Common myeloid progenitor, CD34-positive (primary cell): Measurements from ENCODE around the gene NEUROD2.

Source experiments
- CTCF ChIA-PET: fragments of 350-600 bp; sonication (Branson Sonifier 250); formaldehyde crosslinking; loops from one replicate; lab custom pipeline; 2021; ENCODE audit warnings: antibody characterized with exemption; lab: Charles Lee
- POLR2A ChIA-PET: fragments of 350-600 bp; sonication (Branson Sonifier 250); formaldehyde crosslinking; loops from one replicate; lab custom pipeline; 2021; ENCODE audit warnings: antibody characterized with exemption; lab: Charles Lee
- DNase-seq, 3 donors: peaks; one replicate each; pipeline versions ENCODE4 v3.0.0 to v3.0.0-alpha.2; 2013
- H3K27ac ChIP-seq, 2 experiments: 1 replicate in 1 of 2; 2 replicates in 1 of 2; pipeline ENCODE4 v1.7.0; 2013; ENCODE audit warnings: inconsistent platforms in 2 of 2, low read length in 2 of 2, mild to moderate bottlenecking in 2 of 2, low read depth in 1 of 2, moderate library complexity in 1 of 2; ENCODE audit not compliant: severe bottlenecking in 2 of 2, insufficient read depth in 1 of 2, poor library complexity in 1 of 2
- H3K27me3 ChIP-seq, 5 experiments: replicated peaks in 2 of 5; 1 replicate in 3 of 5; 2 replicates in 2 of 5; pipeline versions ENCODE4 v1.6.1 to v1.7.0; 2013; ENCODE audit warnings: low read length in 4 of 5, mild to moderate bottlenecking in 2 of 5, moderate library complexity in 2 of 5, inconsistent platforms in 1 of 5; ENCODE audit not compliant: insufficient read depth in 5 of 5, control insufficient read depth in 4 of 5
- H3K36me3 ChIP-seq, 4 experiments: 1 replicate in 2 of 4; 2 replicates in 2 of 4; pipeline versions ENCODE4 v1.6.1 to v1.7.0; 2013; ENCODE audit warnings: low read length in 3 of 4, control low read depth in 1 of 4, mild to moderate bottlenecking in 1 of 4; ENCODE audit not compliant: control insufficient read depth in 4 of 4, insufficient read depth in 4 of 4
- H3K4me1 ChIP-seq, 4 experiments: 1 replicate in 3 of 4; 2 replicates in 1 of 4; pipeline versions ENCODE4 v1.6.1 to v1.7.1; 2013; ENCODE audit warnings: low read length in 3 of 4, mild to moderate bottlenecking in 3 of 4, control low read depth in 1 of 4, inconsistent platforms in 1 of 4, moderate library complexity in 1 of 4; ENCODE audit not compliant: control insufficient read depth in 4 of 4, insufficient read depth in 4 of 4; ENCODE audit errors: control extremely low read depth in 1 of 4
- H3K4me3 ChIP-seq, 7 experiments: 1 replicate in 4 of 7; 2 replicates in 3 of 7; pipeline versions ENCODE4 v1.5.1 to v1.7.0; 2013; ENCODE audit warnings: mild to moderate bottlenecking in 7 of 7, low read length in 6 of 7, moderate library complexity in 6 of 7, inconsistent platforms in 2 of 7, low read depth in 2 of 7, control low read depth in 1 of 7; ENCODE audit not compliant: insufficient read depth in 4 of 7, control insufficient read depth in 1 of 7; ENCODE audit errors: extremely low read depth in 1 of 7
- H3K9me3 ChIP-seq, 5 experiments: 1 replicate in 4 of 5; 2 replicates in 1 of 5; pipeline versions ENCODE4 v1.6.1 to v1.7.1; 2013; ENCODE audit warnings: low read length in 4 of 5, mild to moderate bottlenecking in 2 of 5, inconsistent platforms in 1 of 5, low read depth in 1 of 5, moderate library complexity in 1 of 5; ENCODE audit not compliant: control insufficient read depth in 4 of 5, insufficient read depth in 2 of 5; ENCODE audit errors: control extremely low read depth in 1 of 5
- WGBS: methylation state at CpG from one replicate; pipeline ENCODE4 v1.1.5; 2013; ENCODE audit not compliant: insufficient coverage; 5-methylcytosine and 5-hydroxymethylcytosine counted together

The NEUROD2 gene

DNA sequence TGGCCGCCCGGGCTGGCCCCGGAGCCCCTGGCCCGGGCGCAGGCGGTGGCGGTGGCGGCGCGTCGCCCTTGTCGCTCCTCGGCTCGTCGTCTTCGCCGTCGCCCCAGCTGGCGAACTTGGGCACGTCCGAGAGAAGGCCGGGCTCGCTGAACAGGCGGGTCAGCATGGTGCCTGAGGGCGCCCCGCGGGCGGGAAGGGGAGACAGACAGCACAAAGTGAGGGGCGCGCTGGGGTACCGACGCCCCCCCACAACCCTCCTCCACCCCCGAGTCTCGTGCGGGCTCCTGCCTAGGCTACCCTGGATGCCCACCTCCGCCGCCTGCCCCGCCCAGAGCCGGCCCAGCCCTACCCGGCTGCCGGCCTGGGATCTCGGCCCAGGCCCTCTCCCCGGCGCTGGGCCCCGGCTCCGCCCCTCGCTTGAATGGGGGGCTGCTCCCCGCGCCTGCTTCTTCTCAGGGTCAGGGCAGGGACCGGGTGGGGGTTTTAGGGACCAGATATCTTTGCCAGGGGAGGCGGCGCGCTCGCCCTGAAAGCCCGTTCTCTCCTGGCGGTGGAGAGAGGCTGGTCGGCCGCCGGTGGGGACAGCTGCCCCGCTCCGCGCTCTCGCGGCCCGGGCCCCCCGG is 1.2 kb downstream of the NEUROD2 start:
- H3K27me3 ChIP-seq = peaks cover 25 to 98% (median 67%) of the 10 kb centered on the region in 5 experiments
- H3K4me1 ChIP-seq = peaks cover 0 to 25% (median 12%) of the 10 kb centered on the region in 4 experiments
- no peak overlapping the region for H3K27ac ChIP-seq
- H3K9me3 ChIP-seq = no peaks in the 10 kb centered on the region
- peak overlapping the region in 2 of 7 experiments; percentile 10 to 43 for H3K4me3 ChIP-seq
- CTCF ChIA-PET = interaction anchor here (1.3 kb wide), 1 partner anchor 15 kb away, joined by 3 read pairs; no protein-coding TSS in a partner anchor
- POLR2A ChIA-PET = no interaction called here
- DNase-seq = no peak
- no peaks in the 10 kb centered on the region for H3K36me3 ChIP-seq
- 1% methylated on average over 50 of the region's 66 CpGs for WGBS

DNA sequence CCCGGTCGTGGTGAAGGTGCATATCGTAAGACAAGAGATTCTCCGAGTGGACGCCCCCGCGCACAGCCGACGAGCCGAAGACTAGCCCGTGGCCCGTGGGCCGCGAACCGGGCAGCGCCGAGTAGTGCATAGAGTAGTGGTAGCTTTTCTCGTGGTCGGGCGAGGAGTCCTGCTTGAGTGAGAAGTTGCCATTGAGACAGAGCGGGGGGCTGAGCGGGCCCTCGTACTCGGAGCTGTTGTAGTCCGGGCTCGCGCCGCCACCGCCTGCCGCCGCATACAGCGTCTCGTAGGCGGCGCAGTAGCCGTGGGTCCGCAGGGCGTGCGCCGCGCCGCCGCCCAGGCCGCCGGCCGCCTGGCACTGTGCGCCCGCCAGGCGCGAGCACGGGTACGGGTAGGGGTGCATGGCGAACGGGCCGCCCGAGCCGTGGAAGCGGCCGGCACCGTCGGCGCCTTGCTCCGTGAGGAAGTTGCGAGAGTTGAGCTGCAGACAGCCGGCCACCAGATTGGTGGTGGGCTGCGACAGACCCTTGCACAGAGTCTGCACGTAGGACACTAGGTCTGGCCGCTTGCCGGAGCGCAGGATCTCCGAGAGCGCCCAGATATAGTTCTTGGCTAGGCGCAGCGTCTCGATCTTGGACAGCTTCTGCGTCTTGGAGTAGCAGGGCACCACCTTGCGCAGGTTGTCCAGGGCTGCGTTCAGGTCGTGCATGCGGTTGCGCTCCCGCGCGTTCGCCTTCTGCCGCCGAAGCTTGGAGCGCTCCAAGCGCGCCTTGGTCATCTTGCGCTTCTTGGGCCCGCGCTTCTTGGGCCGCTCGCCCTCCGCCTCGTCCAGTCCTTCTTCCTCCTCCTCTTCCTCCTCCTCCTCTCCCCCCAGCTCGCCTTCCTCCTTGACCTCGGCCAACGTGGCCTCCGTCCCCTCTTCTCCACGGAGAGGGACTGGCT is 2.0 kb downstream of the NEUROD2 start:
- CTCF ChIA-PET = interaction anchor here (1.3 kb wide), 1 partner anchor 16 kb away, joined by 3 read pairs; no protein-coding TSS in a partner anchor
- no peaks in the 10 kb centered on the region for H3K36me3 ChIP-seq
- H3K4me1 ChIP-seq = peaks cover 0 to 25% (median 12%) of the 10 kb centered on the region in 4 experiments
- H3K27ac ChIP-seq = no peak overlapping the region
- no peaks in the 10 kb centered on the region for H3K9me3 ChIP-seq
- WGBS = 2% methylated on average over 100 of the region's 102 CpGs
- H3K27me3 ChIP-seq = peaks cover 25 to 98% (median 71%) of the 10 kb centered on the region in 5 experiments
- peak in 2 of 3 donors; percentile 32 to 50 for DNase-seq
- POLR2A ChIA-PET = interaction anchor here (0.6 kb wide), 1 partner anchor 30 kb away, joined by 3 read pairs; no protein-coding TSS in a partner anchor
- peak overlapping the region in 2 of 7 experiments; percentile 36 to 38 for H3K4me3 ChIP-seq

GRCh38 chr17:39604911-39605491 is 2.7 kb downstream of the NEUROD2 start:
- no peaks in the 10 kb centered on the region for H3K9me3 ChIP-seq
- peaks cover 0 to 25% (median 12%) of the 10 kb centered on the region in 4 experiments for H3K4me1 ChIP-seq
- no peak for DNase-seq
- no peaks in the 10 kb centered on the region for H3K36me3 ChIP-seq
- ChIA-PET CTCF (no interaction called here), POLR2A (interaction anchor here (0.6 kb wide), 1 partner anchor 29 kb away, joined by 3 read pairs; no protein-coding TSS in a partner anchor)
- WGBS = 6% methylated on average over 18 of the region's 31 CpGs
- H3K4me3 ChIP-seq = peak overlapping the region in 1 of 7 experiments; percentile 38
- peaks cover 25 to 100% (median 78%) of the 10 kb centered on the region in 5 experiments for H3K27me3 ChIP-seq
- H3K27ac ChIP-seq = no peak overlapping the region

DNA sequence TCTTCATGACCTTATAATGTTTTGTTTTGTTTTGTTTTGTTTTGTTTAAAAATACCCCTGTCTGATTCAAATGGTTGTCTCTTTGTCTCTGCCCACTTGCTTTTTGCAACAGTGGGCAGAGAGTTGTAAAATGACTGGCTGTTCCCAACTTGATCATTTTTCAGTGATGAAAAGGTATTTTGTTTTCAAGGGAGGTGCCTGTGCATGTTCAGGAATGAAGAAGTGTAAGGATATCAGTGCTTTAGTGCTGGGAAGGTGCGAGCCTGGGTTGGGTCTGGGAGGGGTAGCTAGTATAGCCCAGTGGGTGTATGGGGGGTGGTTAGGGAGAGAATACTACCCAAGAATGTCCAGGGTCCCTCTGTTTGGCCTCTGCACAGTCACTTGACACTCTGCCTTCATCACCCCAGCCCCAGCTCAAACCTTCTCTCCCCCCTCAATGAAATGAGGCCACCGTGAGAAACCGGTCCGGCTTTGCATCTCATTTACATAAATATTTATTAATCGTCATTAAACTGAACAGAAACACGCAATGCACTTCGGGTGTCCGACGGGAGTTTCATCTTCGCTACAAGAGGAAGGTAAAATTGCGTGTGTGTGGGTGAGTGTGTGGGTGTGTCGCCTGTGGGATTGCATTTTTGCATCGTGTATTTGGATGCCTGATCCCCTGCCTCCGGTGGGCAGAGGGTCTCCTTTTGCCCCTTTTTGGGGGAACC is 4.3 kb downstream of the NEUROD2 start:
- CTCF ChIA-PET = no interaction called here

DNA sequence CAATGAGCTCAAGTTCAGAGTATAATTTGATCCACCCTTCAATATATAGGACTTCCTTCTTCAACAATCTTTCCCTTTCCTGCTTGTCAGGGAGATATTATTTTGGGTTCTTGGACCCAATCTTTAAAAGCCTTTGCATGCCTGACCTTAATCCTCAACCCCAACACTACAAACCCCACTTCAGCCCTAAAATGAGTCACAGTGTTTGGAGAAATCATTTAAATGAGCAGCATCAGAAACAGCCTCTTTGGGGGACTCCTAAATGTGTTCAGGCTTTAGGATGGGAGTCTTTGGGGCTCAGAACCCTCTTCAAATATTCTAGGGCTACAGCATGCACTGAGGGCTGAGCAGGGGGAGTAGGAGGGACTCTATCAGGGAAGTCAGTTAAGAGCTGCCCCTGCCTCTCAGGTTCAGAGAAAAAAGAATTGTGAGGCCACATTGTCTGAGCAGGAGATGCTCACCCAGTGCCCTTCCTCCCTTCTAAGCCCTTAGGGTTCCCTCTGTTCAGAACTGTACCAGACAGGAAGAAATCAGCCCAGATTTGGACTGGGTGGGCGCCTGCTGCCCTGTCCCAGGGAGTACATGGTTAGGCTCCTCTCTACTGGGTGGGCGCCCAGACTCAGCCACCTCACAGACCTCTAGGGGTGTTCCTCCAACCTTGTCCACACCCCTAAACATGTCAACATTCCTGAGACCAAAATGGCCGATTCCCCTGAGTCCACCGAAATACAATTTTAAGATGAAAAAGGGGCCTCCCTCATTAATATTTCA is 5.0 kb downstream of the NEUROD2 start:
- H3K27ac ChIP-seq = no peak overlapping the region
- DNase-seq = no peak
- no peaks in the 10 kb centered on the region for H3K36me3 ChIP-seq
- no peaks in the 10 kb centered on the region for H3K9me3 ChIP-seq
- ChIA-PET POLR2A (no interaction called here), CTCF (interaction anchor here (1.4 kb wide), 1 partner anchor 54 kb away, joined by 3 read pairs; no protein-coding TSS in a partner anchor)
- H3K27me3 ChIP-seq = peaks cover 19 to 100% (median 73%) of the 10 kb centered on the region in 5 experiments
- WGBS = 83% methylated on average over 1 of the region's 4 CpGs
- H3K4me3 ChIP-seq = no peak overlapping the region
- peaks cover 0 to 31% (median 14%) of the 10 kb centered on the region in 4 experiments for H3K4me1 ChIP-seq

More for the DNA sequence above, 4.3 kb downstream of the NEUROD2 start:
- H3K9me3 ChIP-seq = no peaks in the 10 kb centered on the region
- POLR2A ChIA-PET = no interaction called here
- 6% methylated on average over 8 of the region's 14 CpGs for WGBS
- no peak for DNase-seq
- H3K27ac ChIP-seq = no peak overlapping the region
- H3K36me3 ChIP-seq = no peaks in the 10 kb centered on the region
- H3K27me3 ChIP-seq = peaks cover 19 to 100% (median 72%) of the 10 kb centered on the region in 5 experiments
- H3K4me3 ChIP-seq = no peak overlapping the region
- H3K4me1 ChIP-seq = peaks cover 0 to 31% (median 14%) of the 10 kb centered on the region in 4 experiments
